ENCODE results near the gene EDIL3. TPM values are rescaled to one million over a fixed set of nuclear protein-coding genes. Genes with fewer than 3 reads are reported as not detected.

Gene EDIL3
- total and polyA plus RNA-seq, 10 of the 15 experiments (the other 5 are each of a cell fraction or from before 2014, with no cell fraction given): 0.01 to 0.62 (median 0.20) TPM

DNA sequence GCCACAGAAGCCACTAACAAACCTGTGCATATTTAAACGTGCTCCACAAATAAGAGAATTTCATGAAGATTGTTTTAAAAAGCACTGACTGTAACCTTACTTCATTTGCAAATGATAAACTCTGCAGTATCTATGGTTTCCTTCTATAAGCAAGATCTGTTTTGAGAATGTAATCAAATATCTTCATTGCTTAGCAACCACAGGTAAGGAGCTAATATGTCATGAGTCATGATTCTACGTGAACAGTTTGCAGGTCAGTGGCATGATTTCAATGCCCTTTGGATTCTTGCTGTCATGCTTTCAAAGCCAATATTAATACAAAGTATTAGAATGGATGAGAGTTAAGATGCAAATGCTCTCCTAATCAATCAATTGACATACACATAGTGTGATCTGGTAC is 325.0 kb downstream of the EDIL3 start:
- H3K4me3 ChIP-seq: no peak overlapping the region
- POLR2A ChIA-PET: interaction anchor here (0.6 kb wide), 1 partner anchor 338 kb away, joined by 3 read pairs; no protein-coding TSS in a partner anchor
- CTCF ChIA-PET: no interaction called here
- H3K9ac ChIP-seq (ENCODE audit: control insufficient read depth, insufficient read depth, low read length): no peak overlapping the region
- H3K4me2 ChIP-seq (ENCODE audit: control insufficient read depth, insufficient read depth): no peak overlapping the region
- no peaks in the 10 kb centered on the region for H3K27me3 ChIP-seq (replicated peaks in 1 of 2; ENCODE audit: control insufficient read depth in 2 of 2, insufficient read depth in 2 of 2, low read length in 1 of 2)
- H4K20me1 ChIP-seq (ENCODE audit: control insufficient read depth, insufficient read depth): no peaks in the 10 kb centered on the region
- SMC1A ChIA-PET (ENCODE audit: uncharacterized antibody, unreplicated experiment): interaction anchor here (1.0 kb wide), 1 partner anchor 9 kb away, joined by 3 read pairs; no protein-coding TSS in a partner anchor
- BruUV-seq (replicated peaks): no TSS peak
- RAD21 ChIA-PET (ENCODE audit: unreplicated experiment): no interaction called here
- no peak overlapping the region for H3K27ac ChIP-seq (ENCODE audit: control insufficient read depth, insufficient read depth)
- no peak overlapping the region for H2AFZ ChIP-seq (ENCODE audit: control insufficient read depth, low read depth, low read length)
- no peak for ATAC-seq
- in situ Hi-C loops (cut with MboI) (no loop called here), intact Hi-C loops (cut with micrococcal nuclease; ENCODE audit: unreplicated experiment) (no loop called here)
- whole genome bisulfite sequencing (ENCODE audit: insufficient coverage, insufficient replicate concordance, low lambda C conversion rate, missing lambda C conversion rate): 0% methylated on average over 2 of the region's 2 CpGs
- H3K79me2 ChIP-seq (ENCODE audit: control insufficient read depth, insufficient read depth, low read length): no peaks in the 10 kb centered on the region
- no peak for FAIRE-seq
- no peaks in the 10 kb centered on the region for H3K9me3 ChIP-seq (replicated peaks; ENCODE audit: control insufficient read depth, insufficient read depth, low read length)
- H3K4me1 ChIP-seq (ENCODE audit: control insufficient read depth, insufficient read depth, low read length): no peaks in the 10 kb centered on the region
- DNase-seq (ENCODE audit: low read depth, low spot score): no peak
- no peaks in the 10 kb centered on the region for H3K36me3 ChIP-seq (ENCODE audit: control insufficient read depth in 2 of 2, insufficient read depth in 2 of 2, low read length in 1 of 2)
- no peak for TF ChIP-seq RBBP5 (conservative IDR thresholded peaks at IDR 0.05)
- no peak for TF ChIP-seq SPI1 (IDR thresholded peaks at IDR 0.05; ENCODE audit: borderline replicate concordance, insufficient read depth, low read depth, low read length)
- no peak for TF ChIP-seq ZSCAN29 (IDR thresholded peaks at IDR 0.05)
- TF ChIP-seq NFIC (IDR thresholded peaks at IDR 0.05; ENCODE audit: low read depth, low read length): no peak
- TF ChIP-seq, protein P1, sequence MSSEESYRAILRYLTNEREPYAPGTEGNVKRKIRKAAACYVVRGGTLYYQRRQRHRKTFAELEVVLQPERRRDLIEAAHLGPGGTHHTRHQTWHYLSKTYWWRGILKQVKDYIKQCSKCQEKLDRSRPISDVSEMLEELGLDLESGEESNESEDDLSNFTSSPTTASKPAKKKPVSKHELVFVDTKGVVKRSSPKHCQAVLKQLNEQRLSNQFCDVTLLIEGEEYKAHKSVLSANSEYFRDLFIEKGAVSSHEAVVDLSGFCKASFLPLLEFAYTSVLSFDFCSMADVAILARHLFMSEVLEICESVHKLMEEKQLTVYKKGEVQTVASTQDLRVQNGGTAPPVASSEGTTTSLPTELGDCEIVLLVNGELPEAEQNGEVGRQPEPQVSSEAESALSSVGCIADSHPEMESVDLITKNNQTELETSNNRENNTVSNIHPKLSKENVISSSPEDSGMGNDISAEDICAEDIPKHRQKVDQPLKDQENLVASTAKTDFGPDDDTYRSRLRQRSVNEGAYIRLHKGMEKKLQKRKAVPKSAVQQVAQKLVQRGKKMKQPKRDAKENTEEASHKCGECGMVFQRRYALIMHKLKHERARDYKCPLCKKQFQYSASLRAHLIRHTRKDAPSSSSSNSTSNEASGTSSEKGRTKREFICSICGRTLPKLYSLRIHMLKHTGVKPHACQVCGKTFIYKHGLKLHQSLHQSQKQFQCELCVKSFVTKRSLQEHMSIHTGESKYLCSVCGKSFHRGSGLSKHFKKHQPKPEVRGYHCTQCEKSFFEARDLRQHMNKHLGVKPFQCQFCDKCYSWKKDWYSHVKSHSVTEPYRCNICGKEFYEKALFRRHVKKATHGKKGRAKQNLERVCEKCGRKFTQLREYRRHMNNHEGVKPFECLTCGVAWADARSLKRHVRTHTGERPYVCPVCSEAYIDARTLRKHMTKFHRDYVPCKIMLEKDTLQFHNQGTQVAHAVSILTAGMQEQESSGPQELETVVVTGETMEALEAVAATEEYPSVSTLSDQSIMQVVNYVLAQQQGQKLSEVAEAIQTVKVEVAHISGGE (CRISPR knock-in tag; IDR thresholded peaks at IDR 0.05): no peak
- TF ChIP-seq NRF1 (conservative IDR thresholded peaks at IDR 0.05; ENCODE audit: low read depth, low read length): no peak
- TF ChIP-seq, protein P2, sequence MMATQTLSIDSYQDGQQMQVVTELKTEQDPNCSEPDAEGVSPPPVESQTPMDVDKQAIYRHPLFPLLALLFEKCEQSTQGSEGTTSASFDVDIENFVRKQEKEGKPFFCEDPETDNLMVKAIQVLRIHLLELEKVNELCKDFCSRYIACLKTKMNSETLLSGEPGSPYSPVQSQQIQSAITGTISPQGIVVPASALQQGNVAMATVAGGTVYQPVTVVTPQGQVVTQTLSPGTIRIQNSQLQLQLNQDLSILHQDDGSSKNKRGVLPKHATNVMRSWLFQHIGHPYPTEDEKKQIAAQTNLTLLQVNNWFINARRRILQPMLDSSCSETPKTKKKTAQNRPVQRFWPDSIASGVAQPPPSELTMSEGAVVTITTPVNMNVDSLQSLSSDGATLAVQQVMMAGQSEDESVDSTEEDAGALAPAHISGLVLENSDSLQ (IDR thresholded peaks at IDR 0.05): no peak
- no peak for TF ChIP-seq PML (IDR thresholded peaks at IDR 0.05; ENCODE audit: low read length)
- TF ChIP-seq POU2F2 (IDR thresholded peaks at IDR 0.05; ENCODE audit: borderline replicate concordance, low read depth, low read length): no peak
- TF ChIP-seq LARP7 (IDR thresholded peaks at IDR 0.05): no peak
